Panc1 (cell line): ENCODE results near the gene DNAJB4. TPM values are rescaled to one million over a fixed set of nuclear protein-coding genes. Genes with fewer than 3 reads are reported as not detected.

Experiments used
- ATAC-seq: fragments of 200-7000 bp; cut with Tn5 transposase; 2 replicates; pipeline ENCODE4 v1.9.1; 2020; ENCODE audit warnings: mild to moderate bottlenecking, moderate library complexity
- BruUV-seq: library from RNA; stranded (reverse); fragments of 400-500 nt; replicated peaks from 2 replicates; lab custom pipeline; 2021; lab: Mats Ljungman, UMichigan
- CTCF ChIA-PET: fragments of 300-600 bp; sonication (Branson Sonifier 250); formaldehyde crosslinking; loops from one replicate; lab custom pipeline; 2022; ENCODE audit warnings: antibody characterized with exemption; lab: Charles Lee
- POLR2A ChIA-PET: fragments of 300-600 bp; sonication (Branson Sonifier 250); formaldehyde crosslinking; loops from one replicate; lab custom pipeline; 2022; ENCODE audit warnings: antibody characterized with exemption; lab: Charles Lee
- DNase-seq: peaks from one replicate; pipeline ENCODE4 v3.0.0-alpha.2; 2010; ENCODE audit warnings: low read depth, low spot score
- H3K27ac ChIP-seq: 2 replicates; pipeline ENCODE4 v1.5.1; 2011; ENCODE audit warnings: mild to moderate bottlenecking, low read length, inconsistent platforms
- H3K27me3 ChIP-seq: fragments of 200-500 bp; sonication (Bioruptor generic); 2 replicates; pipeline ENCODE4 v1.6.0; 2014; ENCODE audit warnings: low read length, inconsistent platforms; ENCODE audit not compliant: control insufficient read depth, insufficient read depth
- H3K36me3 ChIP-seq: fragments of 200-500 bp; sonication (Bioruptor generic); 2 replicates; pipeline ENCODE4 v1.5.1; 2014; ENCODE audit warnings: inconsistent platforms, mild to moderate bottlenecking, low read length, moderate library complexity; ENCODE audit not compliant: control insufficient read depth, insufficient read depth
- H3K4me1 ChIP-seq: 2 replicates; pipeline ENCODE4 v1.5.1; 2011; ENCODE audit warnings: inconsistent platforms, mild to moderate bottlenecking, low read length, moderate library complexity; ENCODE audit not compliant: control insufficient read depth, insufficient read depth
- H3K4me3 ChIP-seq, 2 experiments: 2 replicates each; pipeline ENCODE4 v1.5.1; 2011 to 2012; ENCODE audit warnings: low read depth in 2 of 2, low read length in 2 of 2, mild to moderate bottlenecking in 2 of 2, inconsistent platforms in 1 of 2, moderate library complexity in 1 of 2
- H3K9me3 ChIP-seq: fragments of 200-500 bp; sonication (Bioruptor generic); 2 replicates; pipeline ENCODE4 v1.5.1; 2014; ENCODE audit warnings: low read depth, mild to moderate bottlenecking, inconsistent platforms, low read length, moderate library complexity; ENCODE audit not compliant: control insufficient read depth, insufficient read depth
- POLR2AphosphoS5 ChIP-seq: IDR thresholded peaks from 2 replicates; pipeline ENCODE4 v1.6.1; 2012; ENCODE audit warnings: mild to moderate bottlenecking, low read depth, low read length, moderate library complexity
- REST ChIP-seq, 2 experiments: IDR thresholded peaks; 2 replicates each; pipeline ENCODE4 v1.6.1; 2011 to 2012; ENCODE audit warnings: low read depth in 2 of 2, control low read depth in 1 of 2, low read length in 1 of 2, mild to moderate bottlenecking in 1 of 2, moderate library complexity in 1 of 2; ENCODE audit not compliant: insufficient read depth in 1 of 2
- SIN3A ChIP-seq: IDR thresholded peaks from 2 replicates; pipeline ENCODE4 v1.6.1; 2012; ENCODE audit warnings: low read depth, mild to moderate bottlenecking, low read length, moderate library complexity, borderline replicate concordance; ENCODE audit not compliant: insufficient read depth
- TCF7L2 ChIP-seq: IDR thresholded peaks from 2 replicates; pipeline ENCODE4 v1.6.1; 2011; ENCODE audit warnings: mild to moderate bottlenecking, low read depth, low read length, inconsistent platforms
- in situ Hi-C: cut with HindIII; loops from 2 replicates; pipeline ENCODE4 v1.10.0; 2016; ENCODE audit warnings: low sequenced_read_pairs, low pct_unique_long_range_greater_than_20kb
- intact Hi-C: fragments of 100-400 bp; cut with micrococcal nuclease; formaldehyde crosslinking; loops from one replicate; pipeline ENCODE4 v1.10.0; 2022; ENCODE audit not compliant: unreplicated experiment
- total RNA-seq: library from RNA; stranded (reverse); gene quantifications from one replicate; pipeline ENCODE4 v1.2.1, GENCODE V29; 2021; ENCODE audit not compliant: unreplicated experiment
- TF ChIP-seq, protein P1 (sequence below): fragments of 450-650 bp; IDR thresholded peaks from 2 replicates; pipeline ENCODE4 v1.5.1; 2017; ENCODE audit warnings: mild to moderate bottlenecking

DNAJB4 gene
- total RNA-seq, 1 experiment from 2014 or later = 14.9 TPM

DNA sequence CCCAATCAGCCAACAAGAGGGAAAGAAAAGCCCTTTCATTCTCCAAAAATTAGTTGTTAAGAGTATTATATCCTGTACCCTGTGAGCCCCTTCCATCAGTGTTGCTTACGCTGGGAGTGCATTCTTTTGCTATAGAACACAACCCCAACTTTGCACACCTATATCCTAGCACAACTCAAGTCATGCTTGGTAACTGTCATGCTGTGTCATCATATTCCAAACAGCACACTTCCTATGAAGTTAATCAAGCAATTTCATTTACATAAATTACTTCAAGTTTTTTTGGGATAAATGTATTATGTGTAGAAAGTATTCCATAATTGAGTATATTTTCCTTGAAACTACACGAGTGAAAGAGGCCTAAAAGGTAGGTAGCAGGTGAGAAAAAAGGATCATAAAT is 45.9 kb upstream of the DNAJB4 start:
- H3K36me3 ChIP-seq = peaks cover 92% of the 10 kb centered on the region
- in situ Hi-C loops = no loop called here
- CTCF ChIA-PET = no interaction called here

GRCh38 chr1:77961392-77961791 is 43.3 kb upstream of the DNAJB4 start:
- ATAC-seq (no peak), DNase-seq (no peak)

More for the DNA sequence above, 45.9 kb upstream of the DNAJB4 start:
- no peaks in the 10 kb centered on the region for H3K27me3 ChIP-seq
- ATAC-seq (no peak), DNase-seq (no peak)
- TF ChIP-seq, protein P1, sequence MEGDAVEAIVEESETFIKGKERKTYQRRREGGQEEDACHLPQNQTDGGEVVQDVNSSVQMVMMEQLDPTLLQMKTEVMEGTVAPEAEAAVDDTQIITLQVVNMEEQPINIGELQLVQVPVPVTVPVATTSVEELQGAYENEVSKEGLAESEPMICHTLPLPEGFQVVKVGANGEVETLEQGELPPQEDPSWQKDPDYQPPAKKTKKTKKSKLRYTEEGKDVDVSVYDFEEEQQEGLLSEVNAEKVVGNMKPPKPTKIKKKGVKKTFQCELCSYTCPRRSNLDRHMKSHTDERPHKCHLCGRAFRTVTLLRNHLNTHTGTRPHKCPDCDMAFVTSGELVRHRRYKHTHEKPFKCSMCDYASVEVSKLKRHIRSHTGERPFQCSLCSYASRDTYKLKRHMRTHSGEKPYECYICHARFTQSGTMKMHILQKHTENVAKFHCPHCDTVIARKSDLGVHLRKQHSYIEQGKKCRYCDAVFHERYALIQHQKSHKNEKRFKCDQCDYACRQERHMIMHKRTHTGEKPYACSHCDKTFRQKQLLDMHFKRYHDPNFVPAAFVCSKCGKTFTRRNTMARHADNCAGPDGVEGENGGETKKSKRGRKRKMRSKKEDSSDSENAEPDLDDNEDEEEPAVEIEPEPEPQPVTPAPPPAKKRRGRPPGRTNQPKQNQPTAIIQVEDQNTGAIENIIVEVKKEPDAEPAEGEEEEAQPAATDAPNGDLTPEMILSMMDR = no peak
- no peak for TF ChIP-seq POLR2AphosphoS5
- no peak for TF ChIP-seq SIN3A
- no peak for TF ChIP-seq TCF7L2
- no peak for TF ChIP-seq REST (IDR thresholded peaks at IDR 0.05; ENCODE audit: insufficient read depth in 1 of 2, low read depth in 2 of 2, low read length in 1 of 2)
- H3K9me3 ChIP-seq = no peaks in the 10 kb centered on the region
- no peaks in the 10 kb centered on the region for H3K4me1 ChIP-seq
- intact Hi-C loops = no loop called here
- no peak overlapping the region for H3K27ac ChIP-seq
- BruUV-seq = no TSS peak
- no peak overlapping the region for H3K4me3 ChIP-seq
- POLR2A ChIA-PET = no interaction called here

More at GRCh38 chr1:77961392-77961791, 43.3 kb upstream of the DNAJB4 start:
- TF ChIP-seq TCF7L2 (no peak), REST (IDR thresholded peaks at IDR 0.05; ENCODE audit: insufficient read depth in 1 of 2, low read depth in 2 of 2, low read length in 1 of 2) (no peak), SIN3A (no peak), POLR2AphosphoS5 (no peak)
- TF ChIP-seq, protein P1 = no peak
- Histone ChIP-seq H3K27ac (no peak overlapping the region), H3K36me3 (peaks cover 91% of the 10 kb centered on the region), H3K4me1 (no peaks in the 10 kb centered on the region), H3K9me3 (no peaks in the 10 kb centered on the region), H3K27me3 (no peaks in the 10 kb centered on the region), H3K4me3 (no peak overlapping the region)
- in situ Hi-C loops (no loop called here), intact Hi-C loops (no loop called here)
- ChIA-PET POLR2A (no interaction called here), CTCF (no interaction called here)
- BruUV-seq = no TSS peak
